ENCODE measurements around the gene CANT1.

CANT1 gene

GRCh38 chr17:79027925-79028491 lies 18.4 kb upstream of the CANT1 start:
- TF ChIP-seq CTCF (IDR thresholded peaks at IDR 0.05; ENCODE audit: low read depth, low read length) (no peak), MAX (IDR thresholded peaks at IDR 0.05; ENCODE audit: low read depth, low read length) (no peak), POLR2A (IDR thresholded peaks at IDR 0.05; ENCODE audit: extremely low read depth, insufficient read length) (no peak), MYC (IDR thresholded peaks at IDR 0.05; ENCODE audit: low read depth, low read length) (no peak)
- DNase-seq (ENCODE audit: low read depth), result no peak
- no peak overlapping the region for H3K4me3 ChIP-seq (ENCODE audit: low read depth, low read length)

- no peak for DNase-seq (ENCODE audit: low read depth)
- TF ChIP-seq MAX (IDR thresholded peaks at IDR 0.05; ENCODE audit: low read depth, low read length), result no peak
- no peak for TF ChIP-seq MYC (IDR thresholded peaks at IDR 0.05; ENCODE audit: low read depth, low read length)
- TF ChIP-seq CTCF (IDR thresholded peaks at IDR 0.05; ENCODE audit: low read depth, low read length), result no peak
- TF ChIP-seq POLR2A (IDR thresholded peaks at IDR 0.05; ENCODE audit: extremely low read depth, insufficient read length), result no peak
- no peak overlapping the region for H3K4me3 ChIP-seq (ENCODE audit: low read depth, low read length)
Measured at GRCh38 chr17:79027274-79027924, 17.8 kb upstream of the CANT1 start.

- H3K4me3 ChIP-seq (ENCODE audit: low read depth, low read length), result no peak overlapping the region
- no peak for DNase-seq (ENCODE audit: low read depth)
- no peak for TF ChIP-seq CTCF (IDR thresholded peaks at IDR 0.05; ENCODE audit: low read depth, low read length)
- no peak for TF ChIP-seq MYC (IDR thresholded peaks at IDR 0.05; ENCODE audit: low read depth, low read length)
- TF ChIP-seq MAX (IDR thresholded peaks at IDR 0.05; ENCODE audit: low read depth, low read length), result no peak
- TF ChIP-seq POLR2A (IDR thresholded peaks at IDR 0.05; ENCODE audit: extremely low read depth, insufficient read length), result no peak
Measured at GRCh38 chr17:79026376-79027273, 17.1 kb upstream of the CANT1 start.

- TF ChIP-seq MYC (IDR thresholded peaks at IDR 0.05; ENCODE audit: low read depth, low read length) (no peak), MAX (IDR thresholded peaks at IDR 0.05; ENCODE audit: low read depth, low read length) (no peak), POLR2A (IDR thresholded peaks at IDR 0.05; ENCODE audit: extremely low read depth, insufficient read length) (no peak), CTCF (IDR thresholded peaks at IDR 0.05; ENCODE audit: low read depth, low read length) (no peak)
- no peak overlapping the region for H3K4me3 ChIP-seq (ENCODE audit: low read depth, low read length)
- DNase-seq (ENCODE audit: low read depth), result no peak
Measured at GRCh38 chr17:79024901-79025737, 15.6 kb upstream of the CANT1 start.

Data from NB4 (cell line).